HFF-Myc (cell line): ENCODE results near the gene SLC4A3.
"Not testable (repeated sequence)": the region's sequence is repeated elsewhere in the genome, so short reads cannot be mapped to it uniquely, and the experiment has no call there.

Source experiments
- DNase-seq: peaks from one replicate; pipeline ENCODE4 v3.0.0-alpha.2; 2011; ENCODE audit warnings: low read depth; ENCODE audit errors: extremely low read depth
- H3K4me3 ChIP-seq: replicated peaks from 2 replicates; pipeline ENCODE4 v1.5.1; 2011; ENCODE audit warnings: low read depth, mild to moderate bottlenecking, control low read depth, low read length
- CTCF ChIP-seq: IDR thresholded peaks from 2 replicates; pipeline ENCODE4 v1.5.1; 2012; ENCODE audit warnings: mild to moderate bottlenecking, low read depth, low read length, control low read depth; ENCODE audit errors: missing control alignments

The SLC4A3 gene

GRCh38 chr2:219680958-219681693 lies 53.7 kb downstream of the SLC4A3 start:
- H3K4me3 ChIP-seq, result no peak overlapping the region
- DNase-seq, result no peak
- no peak for TF ChIP-seq CTCF

GRCh38 chr2:219681694-219682300 lies 54.4 kb downstream of the SLC4A3 start:
- TF ChIP-seq CTCF, result no peak
- no peak for DNase-seq

GRCh38 chr2:219683474-219683873 lies 56.0 kb downstream of the SLC4A3 start:
- DNase-seq, H3K4me3 ChIP-seq: not testable (repeated sequence)

More at GRCh38 chr2:219681694-219682300, 54.4 kb downstream of the SLC4A3 start:
- no peak overlapping the region for H3K4me3 ChIP-seq

GRCh38 chr2:219684721-219685689 lies 57.6 kb downstream of the SLC4A3 start:
- TF ChIP-seq CTCF, result no peak
- no peak for DNase-seq
- H3K4me3 ChIP-seq, result peak overlapping the region; percentile 43

- DNase-seq, result no peak
- no peak for TF ChIP-seq CTCF
- H3K4me3 ChIP-seq, result no peak overlapping the region
Measured at GRCh38 chr2:219687272-219687671, 59.8 kb downstream of the SLC4A3 start.

GRCh38 chr2:219687882-219688559 lies 60.6 kb downstream of the SLC4A3 start:
- peak overlapping the region; percentile 38 for H3K4me3 ChIP-seq
- DNase-seq, result no peak
- no peak for TF ChIP-seq CTCF
